Esophagus muscularis mucosa (tissue), 4 donors: ENCODE results near the gene CLCN4. TPM values are rescaled to one million over a fixed set of nuclear protein-coding genes. Genes with fewer than 3 reads are reported as not detected.

Experiments used
- DNase-seq: peaks from one replicate; pipeline ENCODE4 v3.0.0-alpha.2; 2017; ENCODE audit errors: extremely low spot score
- H3K27ac ChIP-seq, 4 donors: fragments of 200-600 bp; sonication (generic); replicated peaks in 1 of 4; 1 replicate in 3 of 4; 2 replicates in 1 of 4; pipeline ENCODE4 v1.5.1; 2016 to 2019; ENCODE audit warnings: mild to moderate bottlenecking in 1 of 4
- H3K27me3 ChIP-seq, 4 donors: fragments of 200-600 bp; sonication (generic); one replicate each; pipeline versions ENCODE4 v1.5.1 to v1.6.0; 2016 to 2019
- H3K36me3 ChIP-seq, 4 donors: fragments of 200-600 bp; sonication (generic); one replicate each; pipeline ENCODE4 v1.5.1; 2016 to 2019
- H3K4me1 ChIP-seq, 4 donors: fragments of 200-600 bp; sonication (generic); one replicate each; pipeline ENCODE4 v1.5.1; 2016 to 2019
- H3K4me3 ChIP-seq, 4 donors: fragments of 200-600 bp; sonication (generic); 1 replicate in 2 of 4; 2 replicates in 2 of 4; pipeline ENCODE4 v1.5.1; 2016 to 2019; ENCODE audit warnings: mild to moderate bottlenecking in 4 of 4, moderate library complexity in 1 of 4
- H3K9me3 ChIP-seq, 4 donors: fragments of 200-600 bp; sonication (generic); 1 replicate in 3 of 4; 2 replicates in 1 of 4; pipeline ENCODE4 v1.5.1; 2016 to 2019
- EP300 ChIP-seq: sonication (generic); formaldehyde crosslinking; IDR thresholded peaks from one replicate; pipeline ENCODE4 v1.6.1; 2017; ENCODE audit warnings: antibody characterized with exemption
- POLR2A ChIP-seq: fragments of 450-650 bp; IDR thresholded peaks from one replicate; pipeline ENCODE4 v1.6.1; 2017; ENCODE audit warnings: antibody characterized with exemption, moderate library complexity, mild to moderate bottlenecking, low read depth
- POLR2AphosphoS5 ChIP-seq, 2 donors: sonication (generic); formaldehyde crosslinking; IDR thresholded peaks; one replicate each; pipeline ENCODE4 v1.6.1; 2017; ENCODE audit warnings: antibody characterized with exemption in 2 of 2
- WGBS: methylation state at CpG from one replicate; pipeline ENCODE4 v1.1.5; 2018; 5-methylcytosine and 5-hydroxymethylcytosine counted together
- intact Hi-C: fragments of 100-400 bp; cut with DNase I; formaldehyde crosslinking; loops from one replicate; pipeline ENCODE4 v1.15.1; 2023
- total RNA-seq, 4 donors: library from RNA; depleted of rRNA; stranded (reverse); fragments of >200 nt; gene quantifications; one replicate each; pipeline versions ENCODE4 v1.1.0 to v1.2.1, GENCODE V29; 2016
- TF ChIP-seq, protein P1 (sequence below), 3 experiments: fragments of 200-600 bp in 2 of 3; fragments of 450-650 bp in 1 of 3; sonication (generic) in 2 of 3; IDR thresholded peaks; one replicate each; pipeline ENCODE4 v1.5.1; 2017 to 2019; ENCODE audit warnings: antibody characterized with exemption in 3 of 3, mild to moderate bottlenecking in 2 of 3, moderate library complexity in 1 of 3

Gene CLCN4
- total RNA-seq, 4 donors from 2014 or later = 0.42 to 1.8 (median 1.1) TPM

DNA sequence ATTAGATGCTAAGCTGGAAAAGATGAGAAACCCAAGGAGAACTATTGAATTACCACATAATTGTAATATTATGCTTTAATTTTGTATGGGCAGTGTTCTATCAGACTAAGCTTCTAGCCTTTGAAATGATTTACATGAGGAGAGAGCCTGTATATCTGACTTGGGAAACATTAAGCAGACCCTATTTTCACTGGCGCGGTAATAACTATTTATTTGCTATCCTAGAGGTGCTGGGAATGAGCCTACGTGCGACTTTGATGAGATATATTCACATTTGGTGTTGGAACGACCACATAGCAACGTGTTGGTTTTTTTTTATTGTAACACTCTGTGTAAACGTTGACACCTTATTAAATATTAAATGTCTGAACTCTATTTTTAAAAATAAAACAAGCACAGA lies 80.5 kb downstream of the CLCN4 start:
- intact Hi-C loops = no loop called here
- WGBS = 71% methylated on average over 7 of the region's 7 CpGs
- no peaks in the 10 kb centered on the region for H3K9me3 ChIP-seq
- no peak overlapping the region for H3K27ac ChIP-seq
- no peak overlapping the region for H3K4me3 ChIP-seq
- no peaks in the 10 kb centered on the region for H3K36me3 ChIP-seq
- no peak for TF ChIP-seq POLR2AphosphoS5 (IDR thresholded peaks at IDR 0.05)
- H3K4me1 ChIP-seq = peaks cover 0 to 7% (median 4%) of the 10 kb centered on the region in 4 donors
- no peak for DNase-seq
- no peaks in the 10 kb centered on the region for H3K27me3 ChIP-seq

DNA sequence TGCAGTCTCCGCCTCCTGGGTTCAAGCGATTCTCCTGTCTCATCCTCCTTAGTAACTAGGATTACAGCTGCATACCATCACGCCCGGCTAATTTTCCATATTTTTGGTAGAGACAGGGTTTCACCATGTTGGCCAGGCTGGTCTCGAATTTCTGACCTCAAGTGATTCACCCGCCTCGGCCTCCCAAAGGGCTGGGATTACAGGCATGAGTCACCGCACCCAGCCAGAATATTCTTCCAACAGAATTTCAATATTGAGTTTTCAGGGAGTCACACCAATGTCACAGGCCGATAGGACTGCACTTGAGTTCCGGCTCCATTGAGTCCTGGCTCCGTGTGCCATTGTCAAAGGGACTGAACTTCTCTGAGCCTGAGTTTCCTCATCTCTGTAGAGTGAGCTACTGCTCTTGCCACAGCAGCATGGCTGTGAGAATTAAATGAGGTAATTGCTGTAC lies 82.9 kb downstream of the CLCN4 start:
- no peaks in the 10 kb centered on the region for H3K9me3 ChIP-seq
- no peak overlapping the region for H3K27ac ChIP-seq
- H3K36me3 ChIP-seq = no peaks in the 10 kb centered on the region
- TF ChIP-seq POLR2AphosphoS5 (IDR thresholded peaks at IDR 0.05) (no peak), POLR2A (no peak), EP300 (no peak)
- TF ChIP-seq, protein P1, sequence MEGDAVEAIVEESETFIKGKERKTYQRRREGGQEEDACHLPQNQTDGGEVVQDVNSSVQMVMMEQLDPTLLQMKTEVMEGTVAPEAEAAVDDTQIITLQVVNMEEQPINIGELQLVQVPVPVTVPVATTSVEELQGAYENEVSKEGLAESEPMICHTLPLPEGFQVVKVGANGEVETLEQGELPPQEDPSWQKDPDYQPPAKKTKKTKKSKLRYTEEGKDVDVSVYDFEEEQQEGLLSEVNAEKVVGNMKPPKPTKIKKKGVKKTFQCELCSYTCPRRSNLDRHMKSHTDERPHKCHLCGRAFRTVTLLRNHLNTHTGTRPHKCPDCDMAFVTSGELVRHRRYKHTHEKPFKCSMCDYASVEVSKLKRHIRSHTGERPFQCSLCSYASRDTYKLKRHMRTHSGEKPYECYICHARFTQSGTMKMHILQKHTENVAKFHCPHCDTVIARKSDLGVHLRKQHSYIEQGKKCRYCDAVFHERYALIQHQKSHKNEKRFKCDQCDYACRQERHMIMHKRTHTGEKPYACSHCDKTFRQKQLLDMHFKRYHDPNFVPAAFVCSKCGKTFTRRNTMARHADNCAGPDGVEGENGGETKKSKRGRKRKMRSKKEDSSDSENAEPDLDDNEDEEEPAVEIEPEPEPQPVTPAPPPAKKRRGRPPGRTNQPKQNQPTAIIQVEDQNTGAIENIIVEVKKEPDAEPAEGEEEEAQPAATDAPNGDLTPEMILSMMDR (IDR thresholded peaks at IDR 0.05) = no peak
- H3K27me3 ChIP-seq = no peaks in the 10 kb centered on the region
- no peak for DNase-seq
- H3K4me3 ChIP-seq = no peak overlapping the region
- WGBS = 58% methylated on average over 8 of the region's 11 CpGs
- intact Hi-C loops = no loop called here
- peaks cover 0 to 7% (median 4%) of the 10 kb centered on the region in 4 donors for H3K4me1 ChIP-seq

DNA sequence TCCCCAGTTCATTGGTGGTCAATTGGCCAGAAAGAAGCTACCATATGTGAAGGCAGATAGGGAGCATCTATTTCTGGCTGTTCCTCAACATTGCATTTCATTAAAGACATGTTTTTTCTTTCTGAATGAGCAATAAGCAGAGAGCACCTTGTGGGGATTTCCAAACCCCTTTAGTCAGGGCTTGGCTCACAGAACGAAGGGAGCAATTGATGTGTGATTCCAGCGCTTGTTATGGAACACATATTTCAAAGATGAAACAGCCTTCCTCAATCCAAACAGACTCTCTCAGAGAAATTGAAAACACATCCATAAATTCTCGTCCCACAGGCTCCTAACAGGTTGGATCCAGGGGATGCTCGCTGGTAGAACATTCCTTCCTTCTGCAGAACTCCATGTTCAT lies 84.1 kb downstream of the CLCN4 start:
- Histone ChIP-seq H3K4me1 (peaks cover 0 to 7% (median 4%) of the 10 kb centered on the region in 4 donors), H3K27ac (no peak overlapping the region), H3K27me3 (no peaks in the 10 kb centered on the region), H3K9me3 (no peaks in the 10 kb centered on the region), H3K36me3 (no peaks in the 10 kb centered on the region), H3K4me3 (no peak overlapping the region)
- intact Hi-C loops = no loop called here
- no peak for DNase-seq
- TF ChIP-seq EP300 (no peak), POLR2AphosphoS5 (IDR thresholded peaks at IDR 0.05) (no peak), POLR2A (no peak)
- TF ChIP-seq, protein P1 (IDR thresholded peaks at IDR 0.05) = no peak
- 41% methylated on average over 4 of the region's 4 CpGs for WGBS

DNA sequence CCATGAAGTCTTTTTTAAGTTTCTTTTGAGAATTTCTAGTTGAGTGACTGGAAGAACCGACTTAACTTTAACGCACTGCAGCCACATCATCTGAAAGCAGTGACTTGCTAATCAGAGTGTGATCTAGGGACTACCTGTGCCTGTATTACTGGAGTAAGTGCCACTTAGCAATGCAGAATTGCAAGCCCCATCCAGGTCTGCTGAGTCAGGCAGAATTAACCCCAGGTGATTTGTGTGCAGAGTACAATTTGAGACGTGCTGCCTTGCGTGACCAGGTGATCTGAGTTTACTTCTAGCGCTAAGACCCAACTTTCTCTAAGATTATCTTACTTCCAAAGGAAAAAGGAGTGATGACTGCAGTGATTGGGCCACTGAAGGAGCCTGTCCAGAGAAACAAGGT lies 85.3 kb downstream of the CLCN4 start:
- no peaks in the 10 kb centered on the region for H3K9me3 ChIP-seq
- H3K36me3 ChIP-seq = no peaks in the 10 kb centered on the region
- peaks cover 0 to 7% (median 4%) of the 10 kb centered on the region in 4 donors for H3K4me1 ChIP-seq
- no peak overlapping the region for H3K4me3 ChIP-seq
- intact Hi-C loops = no loop called here
- WGBS = 66% methylated on average over 5 of the region's 5 CpGs
- TF ChIP-seq POLR2A = no peak
- TF ChIP-seq EP300 = no peak
- TF ChIP-seq, protein P1 (IDR thresholded peaks at IDR 0.05) = no peak
- no peak for TF ChIP-seq POLR2AphosphoS5 (IDR thresholded peaks at IDR 0.05)
- H3K27me3 ChIP-seq = no peaks in the 10 kb centered on the region
- no peak for DNase-seq
- no peak overlapping the region for H3K27ac ChIP-seq

DNA sequence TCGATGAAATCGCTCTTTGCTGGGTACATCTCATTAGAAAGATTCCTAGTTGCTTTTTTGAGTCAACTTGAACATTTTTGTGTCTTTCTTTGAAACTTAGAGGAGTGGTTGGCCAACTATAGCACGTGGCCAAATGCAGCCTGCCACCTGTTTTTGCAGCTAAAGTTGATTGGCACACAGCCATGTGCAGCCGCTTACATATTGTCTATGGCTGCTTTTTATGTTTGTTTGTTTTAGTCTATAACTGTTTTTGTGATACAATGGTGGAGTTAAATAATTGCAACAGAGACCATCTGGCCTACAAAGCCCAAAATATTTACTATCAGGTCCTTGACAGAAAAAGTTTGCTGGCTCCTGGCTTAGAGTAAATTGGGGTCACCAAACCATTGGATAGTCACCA lies 86.3 kb downstream of the CLCN4 start:
- Histone ChIP-seq H3K36me3 (no peaks in the 10 kb centered on the region), H3K4me1 (peaks cover 0 to 7% (median 4%) of the 10 kb centered on the region in 4 donors), H3K9me3 (no peaks in the 10 kb centered on the region), H3K27ac (no peak overlapping the region), H3K27me3 (no peaks in the 10 kb centered on the region), H3K4me3 (no peak overlapping the region)
- intact Hi-C loops = no loop called here
- no peak for DNase-seq
- TF ChIP-seq POLR2A (no peak), EP300 (no peak), POLR2AphosphoS5 (IDR thresholded peaks at IDR 0.05) (no peak)
- TF ChIP-seq, protein P1 (IDR thresholded peaks at IDR 0.05) = no peak
- 84% methylated on average over 4 of the region's 4 CpGs for WGBS
